ENCODE data around the gene C8G. TPM values are rescaled to one million over a fixed set of nuclear protein-coding genes. Genes with fewer than 3 reads are reported as not detected.
A peak's percentile ranks its signal among the peaks of the same experiment; 100 is the strongest.

Gene C8G
- total and polyA plus RNA-seq, 2 of the 13 experiments (the other 11 are each of a cell fraction or from before 2014, with no cell fraction given): 4.9 to 12.8 TPM

DNA sequence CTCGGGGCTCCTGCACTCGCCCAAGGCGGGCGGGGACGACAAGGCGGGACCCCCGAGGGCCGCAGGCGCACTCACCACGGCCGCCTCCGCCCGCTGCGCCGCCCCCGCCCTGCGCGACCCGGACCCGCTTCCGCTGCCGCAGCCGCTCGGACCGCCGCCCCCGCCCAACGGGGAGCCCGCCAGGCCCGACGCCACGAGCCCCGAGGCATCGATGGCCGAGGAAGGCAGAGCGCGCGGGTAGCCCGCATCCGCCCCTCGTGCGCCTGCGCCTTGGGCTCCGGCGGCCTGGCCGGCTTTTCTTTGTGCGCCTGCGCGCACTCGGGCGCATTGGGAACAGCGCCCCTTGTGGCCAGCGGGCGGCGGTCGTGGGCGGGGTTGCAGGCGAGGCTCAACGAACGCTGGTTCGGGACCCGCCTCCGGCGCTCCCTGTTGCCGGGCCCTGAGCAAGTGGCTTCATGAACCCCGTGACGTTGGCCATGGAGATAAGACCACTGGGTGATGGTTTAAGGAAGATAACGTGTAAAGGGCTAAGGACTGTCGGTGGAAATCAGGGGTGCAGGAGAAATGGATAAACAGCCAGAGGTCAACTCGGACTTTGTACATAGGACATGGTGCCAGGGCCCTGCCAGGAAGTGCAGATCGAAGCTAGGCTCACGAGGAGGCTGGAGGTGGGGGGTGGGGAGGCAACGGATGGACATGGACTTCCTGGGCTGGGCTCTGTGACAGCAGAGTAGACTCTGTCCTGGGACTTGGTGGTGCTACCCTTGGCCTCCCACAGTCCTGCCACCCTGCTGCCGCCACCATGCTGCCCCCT lies at the start of gene C8G, which contains the start of gene FBXW5 (continued):
- TF ChIP-seq, protein P1, sequence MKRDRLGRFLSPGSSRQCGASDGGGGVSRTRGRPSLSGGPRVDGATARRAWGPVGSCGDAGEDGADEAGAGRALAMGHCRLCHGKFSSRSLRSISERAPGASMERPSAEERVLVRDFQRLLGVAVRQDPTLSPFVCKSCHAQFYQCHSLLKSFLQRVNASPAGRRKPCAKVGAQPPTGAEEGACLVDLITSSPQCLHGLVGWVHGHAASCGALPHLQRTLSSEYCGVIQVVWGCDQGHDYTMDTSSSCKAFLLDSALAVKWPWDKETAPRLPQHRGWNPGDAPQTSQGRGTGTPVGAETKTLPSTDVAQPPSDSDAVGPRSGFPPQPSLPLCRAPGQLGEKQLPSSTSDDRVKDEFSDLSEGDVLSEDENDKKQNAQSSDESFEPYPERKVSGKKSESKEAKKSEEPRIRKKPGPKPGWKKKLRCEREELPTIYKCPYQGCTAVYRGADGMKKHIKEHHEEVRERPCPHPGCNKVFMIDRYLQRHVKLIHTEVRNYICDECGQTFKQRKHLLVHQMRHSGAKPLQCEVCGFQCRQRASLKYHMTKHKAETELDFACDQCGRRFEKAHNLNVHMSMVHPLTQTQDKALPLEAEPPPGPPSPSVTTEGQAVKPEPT (CRISPR knock-in tag; IDR thresholded peaks at IDR 0.05; ENCODE audit: low read depth): no peak
- peak; percentile 71 for TF ChIP-seq ZNF747 (CRISPR knock-in tag; IDR thresholded peaks at IDR 0.05; ENCODE audit: borderline replicate concordance)
- peak; percentile 53; the same call in 1 of the 2 replicates for TF ChIP-seq DPF2 (CRISPR knock-in tag; IDR thresholded peaks at IDR 0.05; ENCODE audit: borderline replicate concordance, low read depth)
- TF ChIP-seq ZNF510 (CRISPR knock-in tag; IDR thresholded peaks at IDR 0.05; ENCODE audit: low read depth): 0 out of 2 replicates have a peak, but pooled peaks have one; percentile 8
- TF ChIP-seq, protein P2, sequence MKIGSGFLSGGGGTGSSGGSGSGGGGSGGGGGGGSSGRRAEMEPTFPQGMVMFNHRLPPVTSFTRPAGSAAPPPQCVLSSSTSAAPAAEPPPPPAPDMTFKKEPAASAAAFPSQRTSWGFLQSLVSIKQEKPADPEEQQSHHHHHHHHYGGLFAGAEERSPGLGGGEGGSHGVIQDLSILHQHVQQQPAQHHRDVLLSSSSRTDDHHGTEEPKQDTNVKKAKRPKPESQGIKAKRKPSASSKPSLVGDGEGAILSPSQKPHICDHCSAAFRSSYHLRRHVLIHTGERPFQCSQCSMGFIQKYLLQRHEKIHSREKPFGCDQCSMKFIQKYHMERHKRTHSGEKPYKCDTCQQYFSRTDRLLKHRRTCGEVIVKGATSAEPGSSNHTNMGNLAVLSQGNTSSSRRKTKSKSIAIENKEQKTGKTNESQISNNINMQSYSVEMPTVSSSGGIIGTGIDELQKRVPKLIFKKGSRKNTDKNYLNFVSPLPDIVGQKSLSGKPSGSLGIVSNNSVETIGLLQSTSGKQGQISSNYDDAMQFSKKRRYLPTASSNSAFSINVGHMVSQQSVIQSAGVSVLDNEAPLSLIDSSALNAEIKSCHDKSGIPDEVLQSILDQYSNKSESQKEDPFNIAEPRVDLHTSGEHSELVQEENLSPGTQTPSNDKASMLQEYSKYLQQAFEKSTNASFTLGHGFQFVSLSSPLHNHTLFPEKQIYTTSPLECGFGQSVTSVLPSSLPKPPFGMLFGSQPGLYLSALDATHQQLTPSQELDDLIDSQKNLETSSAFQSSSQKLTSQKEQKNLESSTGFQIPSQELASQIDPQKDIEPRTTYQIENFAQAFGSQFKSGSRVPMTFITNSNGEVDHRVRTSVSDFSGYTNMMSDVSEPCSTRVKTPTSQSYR (CRISPR knock-in tag; IDR thresholded peaks at IDR 0.05; ENCODE audit: borderline replicate concordance): peak; percentile 72
- TF ChIP-seq, protein P3, sequence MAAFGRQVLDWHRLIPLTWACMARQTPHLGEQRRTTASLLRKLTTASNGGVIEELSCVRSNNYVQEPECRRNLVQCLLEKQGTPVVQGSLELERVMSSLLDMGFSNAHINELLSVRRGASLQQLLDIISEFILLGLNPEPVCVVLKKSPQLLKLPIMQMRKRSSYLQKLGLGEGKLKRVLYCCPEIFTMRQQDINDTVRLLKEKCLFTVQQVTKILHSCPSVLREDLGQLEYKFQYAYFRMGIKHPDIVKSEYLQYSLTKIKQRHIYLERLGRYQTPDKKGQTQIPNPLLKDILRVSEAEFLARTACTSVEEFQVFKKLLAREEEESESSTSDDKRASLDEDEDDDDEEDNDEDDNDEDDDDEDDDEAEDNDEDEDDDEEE (CRISPR knock-in tag; IDR thresholded peaks at IDR 0.05): no peak
- TF ChIP-seq LCORL (IDR thresholded peaks at IDR 0.05): no peak
- peak; percentile 61 for TF ChIP-seq LCORL (CRISPR knock-in tag; IDR thresholded peaks at IDR 0.05)
- TF ChIP-seq HNF4A (CRISPR knock-in tag; IDR thresholded peaks at IDR 0.05): peak; percentile 80
- no peak for TF ChIP-seq ZNF766 (CRISPR knock-in tag; IDR thresholded peaks at IDR 0.05; ENCODE audit: borderline replicate concordance)
- TF ChIP-seq, protein P4, sequence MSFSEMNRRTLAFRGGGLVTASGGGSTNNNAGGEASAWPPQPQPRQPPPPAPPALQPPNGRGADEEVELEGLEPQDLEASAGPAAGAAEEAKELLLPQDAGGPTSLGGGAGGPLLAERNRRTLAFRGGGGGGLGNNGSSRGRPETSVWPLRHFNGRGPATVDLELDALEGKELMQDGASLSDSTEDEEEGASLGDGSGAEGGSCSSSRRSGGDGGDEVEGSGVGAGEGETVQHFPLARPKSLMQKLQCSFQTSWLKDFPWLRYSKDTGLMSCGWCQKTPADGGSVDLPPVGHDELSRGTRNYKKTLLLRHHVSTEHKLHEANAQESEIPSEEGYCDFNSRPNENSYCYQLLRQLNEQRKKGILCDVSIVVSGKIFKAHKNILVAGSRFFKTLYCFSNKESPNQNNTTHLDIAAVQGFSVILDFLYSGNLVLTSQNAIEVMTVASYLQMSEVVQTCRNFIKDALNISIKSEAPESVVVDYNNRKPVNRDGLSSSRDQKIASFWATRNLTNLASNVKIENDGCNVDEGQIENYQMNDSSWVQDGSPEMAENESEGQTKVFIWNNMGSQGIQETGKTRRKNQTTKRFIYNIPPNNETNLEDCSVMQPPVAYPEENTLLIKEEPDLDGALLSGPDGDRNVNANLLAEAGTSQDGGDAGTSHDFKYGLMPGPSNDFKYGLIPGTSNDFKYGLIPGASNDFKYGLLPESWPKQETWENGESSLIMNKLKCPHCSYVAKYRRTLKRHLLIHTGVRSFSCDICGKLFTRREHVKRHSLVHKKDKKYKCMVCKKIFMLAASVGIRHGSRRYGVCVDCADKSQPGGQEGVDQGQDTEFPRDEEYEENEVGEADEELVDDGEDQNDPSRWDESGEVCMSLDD (CRISPR knock-in tag; IDR thresholded peaks at IDR 0.05; ENCODE audit: borderline replicate concordance): peak; percentile 34; the same call in 1 of the 2 replicates
- peak; percentile 98 for TF ChIP-seq XRCC5 (optimal IDR thresholded peaks at IDR 0.05; ENCODE audit: low read length)
- peak; percentile 52 for TF ChIP-seq ZFP36 (IDR thresholded peaks at IDR 0.05; ENCODE audit: borderline replicate concordance, low read depth, low read length, partially characterized antibody)
- TF ChIP-seq ZKSCAN1 (IDR thresholded peaks at IDR 0.05; ENCODE audit: low read length): 0 out of 2 replicates have a peak, but pooled peaks have one; percentile 36
- no peak for TF ChIP-seq ZNF256 (CRISPR knock-in tag; conservative IDR thresholded peaks at IDR 0.05)
- 0 out of 2 replicates have a peak, but pooled peaks have one; percentile 50 for TF ChIP-seq KLF6 (CRISPR knock-in tag; IDR thresholded peaks at IDR 0.05)
- no peak for TF ChIP-seq KDM5A (IDR thresholded peaks at IDR 0.05; ENCODE audit: borderline replicate concordance, low read length)
- no peak for TF ChIP-seq EED (CRISPR knock-in tag; IDR thresholded peaks at IDR 0.05)
- 0 out of 2 replicates have a peak, but pooled peaks have one; percentile 36 for TF ChIP-seq CBX5 (CRISPR knock-in tag; IDR thresholded peaks at IDR 0.05; ENCODE audit: borderline replicate concordance)
- TF ChIP-seq ZNF205 (CRISPR knock-in tag; IDR thresholded peaks at IDR 0.05): 0 out of 2 replicates have a peak, but pooled peaks have one; percentile 21
- TF ChIP-seq IKZF4 (CRISPR knock-in tag; IDR thresholded peaks at IDR 0.05; ENCODE audit: borderline replicate concordance, low read depth, not compliant biosample characterization): peak; percentile 30
